HG03045 (cell line): ENCODE results near the gene CDK7.
"Not testable (repeated sequence)": the region's sequence is repeated elsewhere in the genome, so short reads cannot be mapped to it uniquely, and the experiment has no call there.

Source experiments
- ATAC-seq: cut with Tn5 transposase; IDR thresholded peaks from one replicate; pipeline ENCODE4 v1.9.1; 2021; ENCODE audit warnings: mild to moderate bottlenecking, moderate library complexity; ENCODE audit not compliant: unreplicated experiment

CDK7 gene

DNA sequence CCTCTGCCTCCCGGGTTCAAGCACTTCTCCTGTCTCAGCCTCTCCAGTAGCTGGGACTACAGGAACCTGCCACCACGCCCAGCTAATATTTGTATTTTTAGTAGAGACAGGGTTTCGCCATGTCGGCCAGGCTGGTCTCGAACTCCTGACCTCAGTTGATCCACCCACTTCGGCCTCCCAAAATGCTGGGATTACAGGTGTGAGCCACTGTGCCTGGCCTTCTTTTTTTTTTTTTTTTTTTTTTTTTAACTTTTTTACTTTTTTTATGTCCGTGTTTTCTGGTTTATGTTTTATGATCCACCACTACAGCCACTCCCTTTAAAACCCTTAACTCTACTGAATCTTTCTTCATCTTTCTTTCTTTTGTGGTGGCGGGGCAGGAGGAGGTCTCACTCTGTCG is 2.0 kb downstream of the CDK7 start:
- ATAC-seq = not testable (repeated sequence)

DNA sequence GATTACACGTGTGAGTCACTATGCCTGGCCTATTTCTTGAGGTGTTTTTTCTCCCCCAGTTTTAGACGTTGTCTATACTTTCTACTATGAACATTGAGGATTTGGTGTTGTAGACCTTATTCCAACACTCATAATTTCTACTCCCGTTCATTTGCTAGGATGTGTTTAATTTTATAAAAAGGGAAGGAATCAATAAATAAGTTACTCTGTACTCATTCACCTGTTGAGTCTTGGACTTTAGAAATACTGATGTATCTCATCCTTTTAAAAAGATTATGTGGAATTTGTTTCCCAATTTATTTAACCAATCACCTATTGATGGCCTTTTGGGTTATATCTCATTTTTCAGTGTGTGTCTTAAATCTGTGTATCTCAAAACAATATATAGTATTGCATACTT is 3.2 kb downstream of the CDK7 start:
- no peak for ATAC-seq

DNA sequence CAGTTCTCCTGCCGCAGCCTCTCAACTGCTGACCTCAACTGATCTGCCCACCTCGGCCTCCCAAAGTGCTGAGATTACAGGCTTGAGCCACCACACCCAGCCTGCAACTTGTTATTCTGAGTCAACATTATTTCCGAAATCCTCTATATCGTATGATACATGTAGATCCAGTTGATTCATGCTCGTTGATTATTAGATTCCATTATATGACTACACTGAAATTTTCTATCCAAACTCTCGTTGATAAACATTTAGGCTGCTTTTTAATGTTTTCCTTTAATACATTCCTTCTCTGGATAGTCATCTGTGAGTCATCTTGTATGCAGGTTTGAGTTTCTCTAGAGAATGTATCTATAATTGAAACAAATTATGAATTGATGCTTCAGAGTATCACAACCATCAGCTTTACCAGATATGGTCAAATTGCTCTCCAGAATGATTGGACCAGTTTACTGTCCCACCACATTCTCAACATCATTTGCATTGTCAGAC is 4.1 kb downstream of the CDK7 start:
- ATAC-seq = no peak

DNA sequence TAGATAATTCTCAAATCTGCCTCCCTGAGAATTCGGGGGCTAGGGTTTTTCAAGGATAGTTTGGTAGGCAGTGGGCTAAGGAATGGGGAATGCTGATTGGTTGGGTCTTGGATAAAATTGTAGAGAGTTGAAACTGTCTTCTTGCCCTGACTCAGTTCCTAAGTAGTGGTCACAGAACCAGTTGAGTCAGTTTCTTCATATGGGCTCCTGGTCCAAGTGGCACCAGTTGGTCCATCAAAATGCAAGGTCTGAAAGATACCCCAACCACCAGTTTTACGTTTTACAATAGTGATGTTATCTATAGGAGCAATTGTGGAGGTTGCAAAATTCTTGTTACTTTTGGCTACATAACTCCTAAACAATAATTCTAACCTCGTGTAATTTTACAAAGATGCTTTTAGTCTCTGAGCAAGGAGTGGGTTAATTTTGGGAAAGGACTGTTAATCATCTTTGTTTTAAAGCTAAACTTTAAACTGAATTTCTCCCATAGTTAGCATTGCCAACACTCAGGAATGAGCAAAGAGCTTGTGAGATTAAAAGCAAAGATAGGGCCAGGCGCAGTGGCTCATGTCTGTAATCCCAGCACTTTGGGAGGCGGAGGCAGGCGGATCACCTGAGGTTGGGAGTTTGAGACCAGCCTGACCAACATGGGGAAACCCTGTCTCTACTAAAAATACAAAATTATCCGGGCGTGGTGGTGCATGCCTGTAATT is 7.7 kb downstream of the CDK7 start:
- no peak for ATAC-seq

DNA sequence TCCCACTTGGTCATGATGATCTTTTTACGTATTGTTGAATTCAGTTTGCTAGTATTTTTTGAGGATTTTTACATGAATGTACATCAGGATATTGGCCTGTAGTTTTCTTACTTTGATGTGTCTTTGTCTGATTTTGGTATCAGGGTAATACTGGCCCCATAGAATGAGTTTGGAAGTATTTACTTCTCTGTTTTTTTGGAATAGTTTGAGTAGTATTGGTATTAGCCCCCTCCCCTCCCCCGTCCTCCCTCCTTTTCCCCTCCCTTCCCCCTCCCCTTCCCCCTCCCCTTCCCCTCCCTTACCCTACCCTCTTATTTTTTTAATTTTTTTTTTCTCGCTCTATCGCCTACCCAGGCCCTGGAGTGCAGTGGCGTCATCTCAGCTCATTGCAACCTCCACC is 10.3 kb downstream of the CDK7 start:
- ATAC-seq = no peak

DNA sequence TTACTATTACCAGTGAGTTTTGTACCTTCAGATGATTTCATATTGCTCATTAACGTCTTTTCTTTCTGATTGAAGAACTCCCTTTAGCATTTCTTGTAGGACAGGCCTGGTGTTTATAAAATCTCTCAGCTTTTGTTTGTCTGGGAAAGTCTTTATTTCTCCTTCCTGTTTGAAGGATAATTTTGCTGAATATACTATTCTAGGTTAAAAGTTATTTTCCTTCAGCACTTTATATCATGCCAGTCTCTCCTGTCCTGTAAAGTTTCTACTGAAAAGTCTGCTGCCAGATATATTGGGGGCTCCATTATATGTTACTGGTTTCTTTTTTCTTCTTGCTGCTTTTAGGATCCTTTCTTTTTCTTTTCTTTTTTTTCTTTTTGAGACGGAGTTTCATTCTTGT is 13.3 kb downstream of the CDK7 start:
- ATAC-seq = no peak

DNA sequence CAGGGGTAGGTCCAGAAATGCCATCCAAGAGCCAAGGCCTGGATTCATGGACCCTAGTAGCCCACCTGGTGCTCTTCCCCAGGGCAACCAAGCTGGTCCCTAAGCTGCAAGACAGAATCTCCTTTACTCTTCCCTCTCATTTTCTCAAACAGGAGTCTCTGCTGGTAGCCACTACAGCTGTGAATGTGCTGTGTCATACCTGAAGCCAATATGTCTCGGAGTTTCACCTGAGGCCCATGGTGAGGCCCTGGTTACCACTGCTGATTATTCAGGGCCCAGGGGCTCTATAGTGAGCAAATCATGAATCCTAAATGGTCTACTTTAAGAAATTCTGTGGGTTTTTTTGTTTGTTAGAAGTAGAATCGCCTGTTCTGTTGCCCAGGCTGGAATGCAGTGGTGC is 15.9 kb downstream of the CDK7 start:
- no peak for ATAC-seq

DNA sequence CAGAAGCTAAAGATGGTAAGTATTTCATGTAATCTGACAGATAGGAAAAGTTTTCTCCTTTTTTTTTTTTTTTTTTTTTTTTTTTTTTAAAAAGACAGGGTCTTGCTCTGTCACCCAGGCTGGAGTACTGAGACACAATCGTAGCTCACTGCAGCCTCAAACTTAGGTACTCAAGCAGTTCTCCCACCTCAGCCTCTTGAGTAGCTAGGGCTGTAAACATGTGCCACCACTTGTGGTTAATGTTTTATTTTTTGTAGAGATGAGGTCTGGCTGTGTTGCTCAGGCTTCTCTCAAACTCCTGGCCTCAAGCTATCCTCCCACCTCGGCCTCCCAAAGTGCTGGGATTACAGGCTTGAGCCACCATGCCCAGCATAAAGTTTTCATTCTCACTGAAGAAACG is 17.8 kb downstream of the CDK7 start:
- ATAC-seq = no peak

DNA sequence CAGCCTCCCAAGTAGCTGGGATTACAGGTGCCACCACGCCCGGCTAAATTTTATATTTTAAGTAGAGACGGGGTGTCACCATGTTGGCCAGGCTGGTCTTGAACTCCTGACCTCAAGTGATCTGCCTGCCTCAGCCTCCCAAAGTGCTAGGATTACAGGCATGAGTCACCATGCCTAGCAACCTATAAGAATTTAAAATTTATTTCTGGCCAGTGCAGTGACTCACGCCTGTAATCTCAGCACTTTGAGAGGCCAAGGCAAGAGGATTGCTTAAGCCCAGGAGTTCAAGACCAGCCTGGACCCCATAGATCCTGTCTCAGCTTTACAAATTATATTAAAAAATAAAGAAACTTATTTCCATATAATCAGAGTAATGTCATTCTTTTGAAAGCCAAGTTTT is 21.3 kb downstream of the CDK7 start:
- not testable (repeated sequence) for ATAC-seq

DNA sequence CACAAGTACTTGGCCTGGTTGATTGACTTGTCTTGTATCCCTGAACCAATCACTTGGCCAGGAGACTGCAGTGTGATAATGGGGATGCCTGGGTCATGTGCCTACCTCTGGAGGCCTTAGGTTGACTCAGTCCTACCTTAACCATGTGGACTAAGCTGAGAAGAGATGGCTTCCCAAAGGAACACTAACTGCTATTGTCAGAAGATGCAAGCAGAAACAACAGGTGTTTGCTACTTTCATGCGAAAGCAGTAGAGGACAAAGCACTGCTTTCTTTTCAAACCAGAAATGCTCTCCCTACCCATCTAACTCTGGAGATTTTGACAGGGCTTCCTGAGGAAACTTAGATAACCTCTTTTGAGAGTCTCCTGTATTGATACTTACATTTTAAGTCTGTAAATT is 22.9 kb downstream of the CDK7 start:
- ATAC-seq = no peak

DNA sequence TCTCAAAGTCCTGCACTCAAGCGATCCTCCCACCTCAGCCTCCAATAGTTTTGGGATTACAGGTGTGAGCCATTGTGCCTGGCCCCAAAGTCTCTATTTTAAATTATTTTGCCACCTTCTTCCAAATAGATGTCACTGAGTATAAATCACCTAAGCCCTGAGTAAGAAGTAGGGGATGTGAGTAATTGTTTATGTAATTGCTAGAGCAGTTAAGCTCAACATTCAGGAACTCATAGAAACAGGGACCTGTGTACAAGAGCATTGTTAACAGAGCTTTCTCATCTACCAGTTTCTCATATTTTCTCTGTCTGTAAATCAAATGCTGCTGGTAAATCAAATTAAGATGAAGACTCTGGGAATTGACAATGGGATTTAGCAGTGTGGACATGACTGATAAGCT is 26.3 kb downstream of the CDK7 start:
- no peak for ATAC-seq

DNA sequence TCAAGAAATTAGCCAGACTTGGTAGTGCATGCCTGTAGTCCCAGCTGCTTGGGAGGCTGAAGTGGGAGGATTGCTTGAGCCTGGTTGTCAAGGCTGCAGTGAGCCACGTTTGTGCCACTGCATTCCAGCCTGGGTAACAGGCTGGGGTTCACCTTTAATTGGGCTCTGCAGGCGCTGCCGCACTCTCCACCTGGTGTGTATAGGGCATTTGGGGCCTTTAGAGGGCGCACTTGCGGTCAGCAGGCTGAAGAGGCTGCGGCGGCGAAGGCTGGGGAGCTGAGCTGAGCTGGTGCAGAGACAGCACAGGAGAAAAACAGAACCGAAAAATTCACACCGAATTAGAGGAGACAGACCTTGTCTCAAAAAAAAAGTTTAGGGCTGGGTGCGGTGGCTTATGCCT is 31.2 kb downstream of the CDK7 start:
- no peak for ATAC-seq

DNA sequence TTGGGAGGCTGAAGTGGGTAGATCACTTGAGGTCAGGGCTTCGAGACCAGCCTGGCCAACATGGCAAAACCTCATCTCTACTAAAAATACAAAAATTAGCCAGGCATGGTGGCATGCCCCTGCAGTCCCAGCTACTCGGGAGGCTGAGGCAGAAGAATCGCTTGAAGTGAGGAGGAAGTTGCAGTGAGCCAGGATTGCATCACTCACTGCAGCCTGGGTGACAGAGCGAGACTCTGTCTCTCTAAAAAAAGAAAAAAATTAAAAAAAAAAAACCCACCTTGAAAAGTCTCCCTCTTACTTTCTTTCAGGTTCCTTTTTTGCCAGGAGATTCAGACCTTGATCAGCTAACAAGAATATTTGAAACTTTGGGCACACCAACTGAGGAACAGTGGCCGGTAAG is 34.2 kb downstream of the CDK7 start:
- ATAC-seq = no peak

DNA sequence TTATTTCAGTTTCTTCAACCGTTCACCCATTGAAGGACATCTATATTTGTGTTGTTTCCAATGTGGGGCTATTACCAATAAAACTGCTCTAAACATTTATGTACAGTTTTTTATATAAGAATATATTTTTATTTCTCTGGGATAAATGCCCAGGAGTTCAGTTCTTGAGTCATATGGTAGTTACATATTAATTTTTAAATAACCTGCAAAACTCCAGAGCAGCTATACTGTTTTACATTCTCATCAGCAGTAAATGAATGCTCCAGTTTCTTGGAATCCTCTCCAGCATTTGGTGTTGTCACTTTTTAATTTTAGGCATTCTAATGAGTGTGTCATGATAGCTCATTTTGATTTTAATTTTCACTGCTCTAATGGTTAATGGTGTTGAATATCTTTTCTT is 36.2 kb downstream of the CDK7 start:
- no peak for ATAC-seq

DNA sequence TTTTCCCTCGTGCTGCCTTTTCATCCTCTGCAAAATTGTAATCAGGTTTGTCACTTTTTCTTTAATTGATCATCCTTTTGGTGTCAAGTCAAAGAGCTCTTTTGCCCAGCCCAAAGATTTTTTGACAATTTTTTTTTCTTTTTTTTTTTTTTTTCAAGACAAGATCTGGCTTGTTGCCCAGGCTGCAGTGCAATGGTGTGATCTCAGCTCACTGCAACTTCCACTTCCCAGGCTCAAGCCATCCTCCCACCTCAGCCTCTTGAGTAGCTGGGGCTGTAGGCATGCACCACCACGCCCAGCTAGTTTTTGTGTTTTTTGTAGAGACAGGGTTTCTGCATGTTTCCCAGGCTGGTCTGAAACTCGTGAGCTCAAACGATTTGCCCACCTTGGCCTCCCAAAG is 36.7 kb downstream of the CDK7 start:
- ATAC-seq = no peak

DNA sequence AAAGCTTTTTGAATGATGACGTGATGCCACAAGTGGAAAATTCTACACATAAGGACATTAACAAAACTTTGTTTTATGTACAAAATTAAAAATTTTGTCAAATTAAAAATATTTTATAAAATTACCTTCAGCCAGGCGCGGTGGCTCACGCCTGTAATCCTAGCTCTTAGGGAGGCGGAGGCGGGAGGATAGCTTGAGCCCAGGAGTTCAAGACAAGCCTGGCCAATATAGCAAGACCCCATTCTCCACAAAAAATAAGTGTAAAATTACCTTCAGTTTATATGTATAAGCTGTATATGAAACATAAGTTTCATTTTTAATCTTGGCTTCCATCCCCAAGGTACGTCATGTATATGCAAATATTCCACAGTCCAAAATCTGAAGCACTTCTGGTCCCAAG is 40.9 kb downstream of the CDK7 start:
- no peak for ATAC-seq

DNA sequence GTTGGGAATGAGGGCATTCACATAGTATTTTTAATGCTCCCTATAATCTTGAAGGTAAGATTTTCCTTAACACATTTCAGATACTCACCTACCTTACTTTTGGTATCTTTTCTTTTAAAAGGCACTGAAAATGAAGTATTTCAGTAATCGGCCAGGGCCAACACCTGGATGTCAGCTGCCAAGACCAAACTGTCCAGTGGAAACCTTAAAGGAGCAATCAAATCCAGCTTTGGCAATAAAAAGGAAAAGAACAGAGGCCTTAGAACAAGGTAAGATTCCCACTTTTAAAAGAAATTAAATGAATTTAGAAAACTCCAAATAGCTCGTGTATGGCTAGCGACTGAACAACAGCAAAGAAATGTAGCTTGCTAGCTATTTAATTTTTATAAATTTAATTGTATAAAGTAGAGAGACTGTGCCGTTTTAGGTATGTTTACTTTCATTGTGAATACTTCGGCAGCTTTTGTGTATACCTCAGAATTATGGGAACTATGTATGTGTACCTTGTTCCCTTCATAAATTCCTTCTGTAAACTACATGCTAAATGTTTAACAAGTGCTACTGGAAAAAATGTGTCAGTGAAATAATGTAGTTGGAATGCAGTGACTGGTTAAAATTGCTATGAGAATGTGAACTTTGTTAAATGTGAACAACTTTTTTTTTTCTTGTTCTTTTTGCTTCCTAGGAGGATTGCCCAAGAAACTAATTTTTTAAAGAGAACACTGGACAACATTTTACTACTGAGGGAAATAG is 41.9 kb downstream of the CDK7 start:
- no peak for ATAC-seq

DNA sequence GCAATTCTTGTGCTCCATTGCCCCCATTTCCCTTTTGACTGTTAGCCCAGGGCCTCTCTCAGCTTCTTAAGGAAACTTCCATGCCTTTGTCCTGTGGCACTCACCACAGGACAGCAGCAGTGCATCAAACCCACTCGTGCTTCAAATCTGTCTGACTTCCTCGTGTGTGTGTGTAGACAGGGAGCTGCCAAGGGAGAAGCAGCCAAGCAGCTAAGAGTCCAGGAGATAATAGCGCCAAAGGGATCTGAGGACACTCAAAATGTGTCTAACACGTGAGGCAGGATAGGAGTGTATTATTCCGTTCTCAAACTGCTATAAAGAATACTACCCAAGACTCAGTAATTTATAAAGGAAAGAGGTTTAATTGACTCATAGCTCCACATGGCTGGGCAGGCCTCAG is 44.8 kb downstream of the CDK7 start:
- no peak for ATAC-seq

DNA sequence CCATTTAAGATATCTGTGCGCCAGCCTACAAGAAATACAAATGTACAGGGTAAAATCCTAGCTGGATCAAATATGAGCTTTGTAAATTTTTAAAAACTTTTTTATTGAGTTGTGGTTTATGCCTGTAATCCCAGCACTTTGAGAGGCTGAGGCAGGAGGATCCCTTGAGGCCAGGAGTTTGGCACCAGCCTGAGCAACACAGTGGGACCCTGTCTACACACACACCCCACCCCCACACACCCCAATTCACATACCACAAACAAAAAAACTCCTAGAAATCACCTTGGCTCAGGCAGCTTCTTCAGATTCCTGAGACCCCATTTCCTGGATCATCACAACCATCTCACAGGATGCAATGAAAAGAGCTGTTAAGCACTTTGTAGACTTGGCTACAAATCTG is 46.4 kb downstream of the CDK7 start:
- no peak for ATAC-seq

DNA sequence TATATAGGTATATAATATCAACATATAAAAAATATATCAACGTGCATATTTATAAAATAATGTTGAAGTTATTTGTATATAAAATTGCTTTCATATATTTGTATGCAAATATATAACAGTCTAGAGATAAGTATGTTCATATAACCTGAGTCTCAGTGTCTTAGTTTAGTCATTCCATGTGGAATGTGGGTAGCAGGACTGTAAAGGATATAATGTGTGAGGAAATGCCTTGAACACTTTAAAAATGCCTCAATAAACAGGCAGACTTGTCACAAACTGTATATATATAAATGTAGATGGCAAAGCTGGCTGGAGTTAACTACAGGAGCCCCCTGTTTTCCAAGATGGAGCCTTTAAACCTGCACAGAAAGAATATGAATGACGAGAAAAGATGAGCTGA is 49.5 kb downstream of the CDK7 start:
- no peak for ATAC-seq

DNA sequence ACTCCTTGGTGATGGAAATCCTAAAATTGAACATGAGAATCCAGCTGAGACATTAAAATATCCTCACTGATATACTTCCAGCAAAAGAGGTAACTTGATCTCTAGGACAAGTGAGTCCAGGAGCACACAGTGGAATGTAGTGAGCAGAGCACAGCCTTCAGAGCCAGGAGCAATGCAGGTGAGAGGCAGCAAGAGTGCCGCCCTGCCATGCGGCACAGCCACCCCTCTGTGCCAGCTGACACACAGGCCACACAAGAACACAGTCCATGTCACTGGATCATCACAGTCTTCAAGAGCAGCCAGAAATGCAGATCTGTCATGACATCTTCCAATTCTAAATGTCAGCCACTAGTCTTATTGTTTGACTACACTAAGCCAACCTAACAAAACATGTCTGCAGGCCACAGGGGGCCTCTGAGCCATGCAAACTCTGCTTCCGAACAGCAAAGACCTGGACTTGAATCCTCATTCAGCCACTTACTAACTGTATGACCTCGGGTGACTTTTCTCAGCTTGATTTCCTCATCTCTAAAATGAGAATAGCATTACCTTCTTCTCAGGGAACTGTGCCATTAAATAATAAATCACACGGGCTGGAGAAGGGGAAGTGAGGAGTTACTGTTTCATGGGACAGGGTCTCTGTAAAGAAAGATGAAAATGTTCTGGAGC is 50.9 kb downstream of the CDK7 start:
- ATAC-seq = no peak

DNA sequence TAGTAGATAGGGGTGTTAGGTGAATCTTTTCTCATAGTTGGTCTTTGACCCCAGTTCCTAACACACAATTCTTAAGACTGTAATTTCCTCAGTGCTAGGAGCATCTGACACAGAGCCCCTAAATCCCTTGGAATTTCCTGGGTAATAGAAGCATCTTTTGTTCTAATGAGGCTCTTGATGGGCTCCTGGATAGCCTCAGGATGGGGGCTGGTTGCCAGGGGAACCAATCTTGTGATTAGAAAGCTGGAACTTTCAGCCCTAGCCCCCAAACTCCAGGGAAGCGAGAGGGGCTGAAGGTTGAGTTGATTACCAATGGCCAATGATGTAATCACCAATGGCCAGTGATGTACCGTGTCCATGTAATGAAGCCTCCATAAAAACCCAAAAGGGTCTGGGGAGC is 53.4 kb downstream of the CDK7 start:
- ATAC-seq = no peak
